K562 (cell line): ENCODE results near the gene IRAG1. TPM values are rescaled to one million over a fixed set of nuclear protein-coding genes. Genes with fewer than 3 reads are reported as not detected.

Experiments used
- CBFB ChIP-seq: sonication (generic); formaldehyde crosslinking; IDR thresholded peaks from 2 replicates; pipeline ENCODE4 v1.4.0; 2020; ENCODE audit warnings: mild to moderate bottlenecking, missing genetic modification reagents
- GABPB1 ChIP-seq: sonication (generic); formaldehyde crosslinking; IDR thresholded peaks from 2 replicates; pipeline ENCODE4 v1.8.0; 2022; ENCODE audit warnings: mild to moderate bottlenecking, missing genetic modification reagents
- MEIS2 ChIP-seq: fragments of 450-650 bp; IDR thresholded peaks from 2 replicates; pipeline ENCODE4 v1.6.1; 2014; ENCODE audit warnings: mild to moderate bottlenecking; ENCODE audit not compliant: partially characterized antibody
- NEUROD1 ChIP-seq: fragments of 150-350 bp; IDR thresholded peaks from 2 replicates; pipeline ENCODE4 v1.6.1; 2014; ENCODE audit warnings: borderline replicate concordance, low read length, low read depth; ENCODE audit not compliant: partially characterized antibody
- NUFIP1 ChIP-seq: fragments of 450-650 bp; IDR thresholded peaks from 2 replicates; pipeline ENCODE4 v1.6.1; 2018; ENCODE audit not compliant: partially characterized antibody
- ZFP1 ChIP-seq: fragments of 450-650 bp; formaldehyde crosslinking; IDR thresholded peaks from 2 replicates; pipeline ENCODE4 v1.4.0; 2020; ENCODE audit warnings: mild to moderate bottlenecking, mixed read lengths
- ZNF384 ChIP-seq: IDR thresholded peaks from 2 replicates; pipeline ENCODE4 v1.6.1; 2012; ENCODE audit warnings: low read depth, low read length, improper control_type of control experiment
- polyA plus RNA-seq, 8 experiments: library from polyadenylated mRNA; depleted of rRNA in 4 of 8; stranded (reverse) in 5 of 8; unstranded in 3 of 8; fragments of >200 nt; fragmentation: Nextera tagmentation in 2 of 8; fragmentation: Illumina TruSeq in 1 of 8; extraction: Ambion mirVana in 2 of 8; extraction: Trizol in 1 of 8; gene quantifications; 2 replicates each; pipeline versions ENCODE4 v1.2.1 to v1.2.3, GENCODE V29; 2011 to 2014; ENCODE audit warnings: inconsistent platforms in 1 of 8, missing spikeins in 1 of 8
- total RNA-seq, 7 experiments: library from RNA; depleted of rRNA in 6 of 7; stranded (reverse); fragments of >200 nt in 6 of 7; fragmentation: Illumina TruSeq in 2 of 7; extraction: Trizol in 2 of 7; gene quantifications; 2 replicates each; pipeline versions ENCODE4 v1.2.1 to v1.2.3, GENCODE V29; 2011 to 2021; ENCODE audit warnings: low replicate concordance in 1 of 7
- TF ChIP-seq, protein P1 (sequence below), 2 experiments: fragments of 450-650 bp in 1 of 2; IDR thresholded peaks; 2 replicates each; pipeline ENCODE4 v1.6.1; 2011 to 2017; ENCODE audit warnings: low read depth in 2 of 2, antibody characterized with exemption in 1 of 2, borderline replicate concordance in 1 of 2, low read length in 1 of 2, mild to moderate bottlenecking in 1 of 2, mixed read lengths in 1 of 2; ENCODE audit not compliant: control insufficient read depth in 1 of 2
- TF ChIP-seq, protein P2 (sequence below): fragments of 450-650 bp; IDR thresholded peaks from 2 replicates; pipeline ENCODE4 v1.6.1; 2016; ENCODE audit warnings: low read depth, mild to moderate bottlenecking, moderate library complexity
- TF ChIP-seq, protein P3 (sequence below), 2 experiments: IDR thresholded peaks; 2 replicates each; pipeline ENCODE4 v1.6.1; 2011; ENCODE audit warnings: borderline replicate concordance in 1 of 2, control low read depth in 1 of 2, low read depth in 1 of 2, low read length in 1 of 2, mild to moderate bottlenecking in 1 of 2, mixed read lengths in 1 of 2, moderate library complexity in 1 of 2; ENCODE audit not compliant: insufficient read depth in 1 of 2, insufficient read length in 1 of 2, poor library complexity in 1 of 2, severe bottlenecking in 1 of 2; ENCODE audit errors: extremely low read depth in 1 of 2
- TF ChIP-seq, protein P4 (sequence below): fragments of 450-650 bp; formaldehyde crosslinking; IDR thresholded peaks from 2 replicates; pipeline ENCODE4 v1.4.0; 2022; ENCODE audit warnings: missing genetic modification characterization

The IRAG1 gene
- total and polyA plus RNA-seq, 9 of the 15 experiments (the other 6 are each of a cell fraction or from before 2014, with no cell fraction given), result 0.01 to 0.22 (median 0.09) TPM; not detected in 1

DNA sequence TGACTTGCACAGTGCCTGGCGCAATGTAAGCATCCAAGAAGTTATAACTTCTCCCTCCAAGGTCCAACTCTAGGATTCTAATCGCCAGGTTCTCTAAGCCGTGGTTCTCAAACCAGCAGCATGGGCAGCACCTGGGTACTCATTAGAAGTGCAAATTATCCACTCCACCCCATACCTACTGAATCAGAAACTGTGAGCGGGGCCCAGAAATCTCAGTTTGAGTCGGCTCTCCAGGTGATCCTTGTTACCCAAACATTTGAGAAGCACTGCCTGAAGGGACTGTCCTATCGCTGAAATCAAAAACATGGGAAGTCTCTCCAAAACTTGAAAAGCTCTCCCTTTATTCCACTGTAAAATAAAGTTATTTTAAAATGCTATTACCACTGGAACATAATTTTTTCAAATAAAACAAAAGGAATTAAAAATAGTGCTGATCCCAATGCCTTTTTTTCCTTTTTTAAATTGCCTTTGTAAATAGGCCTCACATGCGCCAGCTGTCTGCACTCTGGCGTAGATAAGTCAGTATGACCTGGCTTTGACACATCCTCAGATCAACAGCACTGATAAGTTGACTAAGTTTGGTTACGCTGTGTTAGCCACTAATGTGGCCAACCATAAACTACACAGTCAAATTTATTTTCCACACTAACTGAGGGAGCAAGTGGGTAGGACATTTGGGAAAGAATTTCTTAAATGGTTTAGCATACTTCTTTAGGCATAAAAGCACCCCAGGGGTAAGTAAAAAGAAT lies 49.1 kb upstream of the IRAG1 start (continued):
- TF ChIP-seq, protein P1, sequence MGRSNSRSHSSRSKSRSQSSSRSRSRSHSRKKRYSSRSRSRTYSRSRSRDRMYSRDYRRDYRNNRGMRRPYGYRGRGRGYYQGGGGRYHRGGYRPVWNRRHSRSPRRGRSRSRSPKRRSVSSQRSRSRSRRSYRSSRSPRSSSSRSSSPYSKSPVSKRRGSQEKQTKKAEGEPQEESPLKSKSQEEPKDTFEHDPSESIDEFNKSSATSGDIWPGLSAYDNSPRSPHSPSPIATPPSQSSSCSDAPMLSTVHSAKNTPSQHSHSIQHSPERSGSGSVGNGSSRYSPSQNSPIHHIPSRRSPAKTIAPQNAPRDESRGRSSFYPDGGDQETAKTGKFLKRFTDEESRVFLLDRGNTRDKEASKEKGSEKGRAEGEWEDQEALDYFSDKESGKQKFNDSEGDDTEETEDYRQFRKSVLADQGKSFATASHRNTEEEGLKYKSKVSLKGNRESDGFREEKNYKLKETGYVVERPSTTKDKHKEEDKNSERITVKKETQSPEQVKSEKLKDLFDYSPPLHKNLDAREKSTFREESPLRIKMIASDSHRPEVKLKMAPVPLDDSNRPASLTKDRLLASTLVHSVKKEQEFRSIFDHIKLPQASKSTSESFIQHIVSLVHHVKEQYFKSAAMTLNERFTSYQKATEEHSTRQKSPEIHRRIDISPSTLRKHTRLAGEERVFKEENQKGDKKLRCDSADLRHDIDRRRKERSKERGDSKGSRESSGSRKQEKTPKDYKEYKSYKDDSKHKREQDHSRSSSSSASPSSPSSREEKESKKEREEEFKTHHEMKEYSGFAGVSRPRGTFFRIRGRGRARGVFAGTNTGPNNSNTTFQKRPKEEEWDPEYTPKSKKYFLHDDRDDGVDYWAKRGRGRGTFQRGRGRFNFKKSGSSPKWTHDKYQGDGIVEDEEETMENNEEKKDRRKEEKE (IDR thresholded peaks at IDR 0.05; ENCODE audit: borderline replicate concordance in 1 of 2, control insufficient read depth in 1 of 2, low read depth in 2 of 2, low read length in 1 of 2), result no peak
- TF ChIP-seq, protein P2, sequence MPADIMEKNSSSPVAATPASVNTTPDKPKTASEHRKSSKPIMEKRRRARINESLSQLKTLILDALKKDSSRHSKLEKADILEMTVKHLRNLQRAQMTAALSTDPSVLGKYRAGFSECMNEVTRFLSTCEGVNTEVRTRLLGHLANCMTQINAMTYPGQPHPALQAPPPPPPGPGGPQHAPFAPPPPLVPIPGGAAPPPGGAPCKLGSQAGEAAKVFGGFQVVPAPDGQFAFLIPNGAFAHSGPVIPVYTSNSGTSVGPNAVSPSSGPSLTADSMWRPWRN, result peak; percentile 98
- TF ChIP-seq GABPB1 (CRISPR knock-in tag), result no peak
- TF ChIP-seq NUFIP1, result no peak
- TF ChIP-seq CBFB (CRISPR knock-in tag), result no peak
- TF ChIP-seq ZNF384, result no peak
- TF ChIP-seq, protein P3, sequence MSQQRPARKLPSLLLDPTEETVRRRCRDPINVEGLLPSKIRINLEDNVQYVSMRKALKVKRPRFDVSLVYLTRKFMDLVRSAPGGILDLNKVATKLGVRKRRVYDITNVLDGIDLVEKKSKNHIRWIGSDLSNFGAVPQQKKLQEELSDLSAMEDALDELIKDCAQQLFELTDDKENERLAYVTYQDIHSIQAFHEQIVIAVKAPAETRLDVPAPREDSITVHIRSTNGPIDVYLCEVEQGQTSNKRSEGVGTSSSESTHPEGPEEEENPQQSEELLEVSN (IDR thresholded peaks at IDR 0.05; ENCODE audit: borderline replicate concordance in 1 of 2, extremely low read depth in 1 of 2, insufficient read depth in 1 of 2, insufficient read length in 1 of 2, low read depth in 1 of 2, low read length in 1 of 2, poor library complexity in 1 of 2, severe bottlenecking in 1 of 2), result no peak
- no peak for TF ChIP-seq NEUROD1
- TF ChIP-seq, protein P4, sequence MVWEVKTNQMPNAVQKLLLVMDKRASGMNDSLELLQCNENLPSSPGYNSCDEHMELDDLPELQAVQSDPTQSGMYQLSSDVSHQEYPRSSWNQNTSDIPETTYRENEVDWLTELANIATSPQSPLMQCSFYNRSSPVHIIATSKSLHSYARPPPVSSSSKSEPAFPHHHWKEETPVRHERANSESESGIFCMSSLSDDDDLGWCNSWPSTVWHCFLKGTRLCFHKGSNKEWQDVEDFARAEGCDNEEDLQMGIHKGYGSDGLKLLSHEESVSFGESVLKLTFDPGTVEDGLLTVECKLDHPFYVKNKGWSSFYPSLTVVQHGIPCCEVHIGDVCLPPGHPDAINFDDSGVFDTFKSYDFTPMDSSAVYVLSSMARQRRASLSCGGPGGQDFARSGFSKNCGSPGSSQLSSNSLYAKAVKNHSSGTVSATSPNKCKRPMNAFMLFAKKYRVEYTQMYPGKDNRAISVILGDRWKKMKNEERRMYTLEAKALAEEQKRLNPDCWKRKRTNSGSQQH, result no peak
- TF ChIP-seq MEIS2, result peak; percentile 95
- no peak for TF ChIP-seq ZFP1 (CRISPR knock-in tag)
